ENCODE results near the gene CYP4V2. TPM values are rescaled to one million over a fixed set of nuclear protein-coding genes. Genes with fewer than 3 reads are reported as not detected.

The CYP4V2 gene
- total RNA-seq, 4 donors from 2014 or later, result 4.3 to 14.7 (median 4.8) TPM

DNA sequence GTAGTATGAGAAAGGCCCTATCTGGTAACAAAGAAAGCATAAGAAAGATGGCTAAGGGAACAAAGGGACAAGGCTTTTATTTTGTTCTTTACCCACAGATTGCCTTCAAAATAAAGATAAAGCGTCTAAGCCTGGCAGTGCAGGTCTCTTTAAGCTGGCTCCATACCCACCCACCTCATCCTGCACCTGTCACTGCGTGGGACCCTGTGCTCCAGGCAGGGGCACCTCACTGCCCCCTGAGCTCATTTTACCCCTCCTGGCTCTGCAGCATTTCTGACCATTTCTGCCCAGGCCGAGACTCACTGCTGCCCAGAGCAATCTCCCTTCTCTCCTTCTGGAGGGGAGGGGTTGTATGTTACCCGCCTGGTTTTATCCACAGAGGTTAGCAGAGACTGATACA, 1.7 kb upstream of the CYP4V2 start:
- no peak overlapping the region for H3K4me3 ChIP-seq (ENCODE audit: low read depth, poor library complexity, severe bottlenecking)
- DNase-seq (ENCODE audit: low spot score in 2 of 2), result no peak
- intact Hi-C loops (cut with DNase I; ENCODE audit: low total_unique reads), result no loop called here
- no peak for TF ChIP-seq POLR2A (IDR thresholded peaks at IDR 0.05)
- TF ChIP-seq, protein P1, sequence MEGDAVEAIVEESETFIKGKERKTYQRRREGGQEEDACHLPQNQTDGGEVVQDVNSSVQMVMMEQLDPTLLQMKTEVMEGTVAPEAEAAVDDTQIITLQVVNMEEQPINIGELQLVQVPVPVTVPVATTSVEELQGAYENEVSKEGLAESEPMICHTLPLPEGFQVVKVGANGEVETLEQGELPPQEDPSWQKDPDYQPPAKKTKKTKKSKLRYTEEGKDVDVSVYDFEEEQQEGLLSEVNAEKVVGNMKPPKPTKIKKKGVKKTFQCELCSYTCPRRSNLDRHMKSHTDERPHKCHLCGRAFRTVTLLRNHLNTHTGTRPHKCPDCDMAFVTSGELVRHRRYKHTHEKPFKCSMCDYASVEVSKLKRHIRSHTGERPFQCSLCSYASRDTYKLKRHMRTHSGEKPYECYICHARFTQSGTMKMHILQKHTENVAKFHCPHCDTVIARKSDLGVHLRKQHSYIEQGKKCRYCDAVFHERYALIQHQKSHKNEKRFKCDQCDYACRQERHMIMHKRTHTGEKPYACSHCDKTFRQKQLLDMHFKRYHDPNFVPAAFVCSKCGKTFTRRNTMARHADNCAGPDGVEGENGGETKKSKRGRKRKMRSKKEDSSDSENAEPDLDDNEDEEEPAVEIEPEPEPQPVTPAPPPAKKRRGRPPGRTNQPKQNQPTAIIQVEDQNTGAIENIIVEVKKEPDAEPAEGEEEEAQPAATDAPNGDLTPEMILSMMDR (IDR thresholded peaks at IDR 0.05), result no peak
- 75 to 88% methylated on average over 4 of the region's 4 CpGs for WGBS, 2 donors

DNA sequence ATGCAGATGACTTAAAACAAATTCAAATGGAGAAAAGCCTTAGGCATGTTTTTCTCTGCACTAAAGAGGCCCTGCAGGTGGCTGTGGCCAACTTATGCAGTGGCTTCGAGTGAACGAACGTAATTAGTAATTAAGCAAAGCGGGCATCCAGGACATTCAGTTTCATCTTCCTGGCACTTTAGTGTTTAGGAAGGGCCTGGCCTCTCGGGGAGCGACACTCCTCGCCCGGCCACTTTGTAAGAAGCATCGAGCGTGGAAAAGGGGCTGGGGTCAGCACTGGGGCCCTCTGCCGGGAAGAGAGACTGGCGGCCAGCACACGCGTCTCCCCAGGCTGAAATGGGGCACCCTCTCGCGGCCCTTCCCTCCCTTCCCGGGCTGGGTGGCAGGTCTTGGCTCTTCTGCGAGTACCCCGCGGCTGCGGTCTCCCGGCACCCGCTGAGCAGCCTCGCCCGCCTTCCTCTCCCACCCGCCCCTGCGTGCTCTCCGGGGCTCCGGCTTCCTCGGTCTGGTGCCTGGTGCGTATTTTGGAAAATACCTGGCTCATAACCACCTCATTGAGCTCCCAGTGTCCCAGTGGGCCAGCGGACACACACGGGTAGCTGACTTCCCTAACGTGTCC, 677 bp upstream of the CYP4V2 start:
- 0 to 1% methylated on average over 16 to 34 of the region's 34 CpGs for WGBS, 2 donors
- DNase-seq (ENCODE audit: low spot score in 2 of 2), result no peak
- intact Hi-C loops (cut with DNase I; ENCODE audit: low total_unique reads), result no loop called here
- H3K4me3 ChIP-seq (ENCODE audit: low read depth, poor library complexity, severe bottlenecking), result peak overlapping the region; percentile 81
- no peak for TF ChIP-seq POLR2A (IDR thresholded peaks at IDR 0.05)
- TF ChIP-seq, protein P1 (IDR thresholded peaks at IDR 0.05), result no peak

DNA sequence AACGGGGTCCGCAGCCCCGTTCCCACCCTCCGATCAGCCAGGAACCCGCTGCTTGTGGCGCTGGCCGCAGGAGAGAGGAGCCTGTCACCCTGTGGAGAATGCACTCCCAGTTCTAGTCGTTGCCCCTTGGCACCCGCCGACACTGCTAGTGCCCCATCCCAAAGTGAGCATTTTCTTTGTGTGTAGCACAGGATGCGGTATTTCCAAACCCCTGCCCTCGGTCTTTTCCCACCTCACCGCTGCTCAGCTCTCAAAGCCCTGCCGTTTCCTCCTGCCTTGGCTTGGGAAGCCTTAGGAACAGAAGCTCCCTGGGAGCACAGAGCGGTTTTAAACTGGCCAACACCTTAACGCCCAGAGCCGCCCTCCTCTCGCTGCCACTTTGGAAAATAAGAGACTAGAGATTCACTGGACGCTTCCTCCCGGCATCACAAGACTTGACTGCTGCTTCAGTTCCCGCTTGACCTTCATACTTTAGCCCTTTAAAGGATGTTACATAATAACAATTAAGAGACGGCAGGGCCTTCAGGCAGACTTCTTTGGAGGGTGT, 772 bp downstream of the CYP4V2 start:
- TF ChIP-seq, protein P1 (IDR thresholded peaks at IDR 0.05), result no peak
- no peak for TF ChIP-seq POLR2A (IDR thresholded peaks at IDR 0.05)
- H3K4me3 ChIP-seq (ENCODE audit: low read depth, poor library complexity, severe bottlenecking), result peak overlapping the region; percentile 81
- 1 to 5% methylated on average over 18 to 21 of the region's 22 CpGs for whole genome bisulfite sequencing, 2 donors
- peak; percentile 26 to 89 for DNase-seq (ENCODE audit: low spot score in 2 of 2)
- intact Hi-C loops (cut with DNase I; ENCODE audit: low total_unique reads), result no loop called here

DNA sequence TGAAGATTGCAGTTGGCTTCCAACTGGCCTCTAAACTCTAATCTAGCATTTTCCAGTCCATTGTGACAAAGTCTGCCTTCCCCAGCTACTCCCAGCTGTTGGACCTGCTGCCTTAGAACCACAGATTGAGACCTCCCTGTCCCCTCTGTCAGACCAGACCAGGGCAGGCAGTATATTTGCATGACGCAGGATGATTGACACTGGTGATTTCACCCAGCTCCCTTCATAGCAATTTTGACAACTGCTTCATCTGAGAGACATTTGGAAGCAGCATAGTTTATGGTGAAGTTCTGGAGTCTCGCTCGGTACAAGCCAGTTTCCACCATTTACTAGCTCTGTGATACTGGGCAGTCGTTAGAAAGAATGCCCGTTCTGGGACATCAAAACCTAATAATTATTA, 2.5 kb downstream of the CYP4V2 start:
- intact Hi-C loops (cut with DNase I; ENCODE audit: low total_unique reads), result no loop called here
- TF ChIP-seq, protein P1 (IDR thresholded peaks at IDR 0.05), result no peak
- no peak for TF ChIP-seq POLR2A (IDR thresholded peaks at IDR 0.05)
- H3K4me3 ChIP-seq (ENCODE audit: low read depth, poor library complexity, severe bottlenecking), result no peak overlapping the region
- WGBS, 2 donors, result 94 to 96% methylated on average over 5 of the region's 5 CpGs
- DNase-seq (ENCODE audit: low spot score in 2 of 2), result no peak

DNA sequence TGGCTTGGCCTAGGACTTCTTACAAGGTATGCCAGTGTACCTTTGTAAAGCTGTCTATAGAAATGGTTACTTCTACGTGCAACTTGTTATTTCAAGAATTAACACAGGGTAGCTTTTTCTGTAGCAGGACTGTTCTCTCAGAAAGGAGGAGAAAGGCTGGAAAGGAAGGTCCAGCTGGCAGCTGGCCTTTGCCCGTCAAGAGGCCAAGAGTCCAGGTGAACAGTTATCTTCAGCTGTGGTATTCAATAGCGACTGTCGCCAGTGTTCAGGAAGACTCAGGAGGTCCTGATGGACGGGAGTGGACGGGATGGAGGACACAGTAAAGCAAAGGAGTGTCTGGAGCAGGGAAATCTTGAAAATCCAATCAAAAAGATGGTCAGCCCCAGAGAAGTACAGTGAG, 4.7 kb downstream of the CYP4V2 start:
- no peak overlapping the region for H3K4me3 ChIP-seq (ENCODE audit: low read depth, poor library complexity, severe bottlenecking)
- intact Hi-C loops (cut with DNase I; ENCODE audit: low total_unique reads), result no loop called here
- no peak for DNase-seq (ENCODE audit: low spot score in 2 of 2)
- TF ChIP-seq, protein P1 (IDR thresholded peaks at IDR 0.05), result no peak
- TF ChIP-seq POLR2A (IDR thresholded peaks at IDR 0.05), result no peak
- 93 to 97% methylated on average over 6 of the region's 6 CpGs for WGBS, 2 donors

DNA sequence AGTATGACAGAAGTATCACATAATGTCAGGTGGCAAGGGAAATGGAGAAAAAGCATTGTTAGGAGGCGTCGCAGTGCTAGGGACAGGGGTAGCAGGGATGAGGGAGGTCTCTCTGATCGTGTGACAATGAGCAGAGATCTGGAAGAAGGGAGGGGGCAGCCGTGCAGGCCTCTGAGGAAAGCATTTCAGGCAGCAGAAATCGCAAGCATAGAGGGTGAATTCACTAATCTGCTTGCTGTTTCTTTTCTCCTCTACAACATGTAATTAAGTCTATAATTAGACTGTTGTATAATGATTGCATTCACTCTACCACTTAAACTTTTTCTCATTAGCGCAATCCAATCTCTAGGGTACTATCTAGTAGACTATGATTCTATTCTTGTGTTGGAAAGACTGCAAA, 9.1 kb downstream of the CYP4V2 start:
- WGBS, 2 donors, result 72 to 73% methylated on average over 6 of the region's 6 CpGs
- intact Hi-C loops (cut with DNase I; ENCODE audit: low total_unique reads), result no loop called here
- no peak overlapping the region for H3K4me3 ChIP-seq (ENCODE audit: low read depth, poor library complexity, severe bottlenecking)
- TF ChIP-seq, protein P1 (IDR thresholded peaks at IDR 0.05), result no peak
- TF ChIP-seq POLR2A (IDR thresholded peaks at IDR 0.05), result no peak
- no peak for DNase-seq (ENCODE audit: low spot score in 2 of 2)

Data from lower leg skin (tissue), 4 donors.